ENCODE measurements around the gene IMP3.

Gene IMP3

DNA sequence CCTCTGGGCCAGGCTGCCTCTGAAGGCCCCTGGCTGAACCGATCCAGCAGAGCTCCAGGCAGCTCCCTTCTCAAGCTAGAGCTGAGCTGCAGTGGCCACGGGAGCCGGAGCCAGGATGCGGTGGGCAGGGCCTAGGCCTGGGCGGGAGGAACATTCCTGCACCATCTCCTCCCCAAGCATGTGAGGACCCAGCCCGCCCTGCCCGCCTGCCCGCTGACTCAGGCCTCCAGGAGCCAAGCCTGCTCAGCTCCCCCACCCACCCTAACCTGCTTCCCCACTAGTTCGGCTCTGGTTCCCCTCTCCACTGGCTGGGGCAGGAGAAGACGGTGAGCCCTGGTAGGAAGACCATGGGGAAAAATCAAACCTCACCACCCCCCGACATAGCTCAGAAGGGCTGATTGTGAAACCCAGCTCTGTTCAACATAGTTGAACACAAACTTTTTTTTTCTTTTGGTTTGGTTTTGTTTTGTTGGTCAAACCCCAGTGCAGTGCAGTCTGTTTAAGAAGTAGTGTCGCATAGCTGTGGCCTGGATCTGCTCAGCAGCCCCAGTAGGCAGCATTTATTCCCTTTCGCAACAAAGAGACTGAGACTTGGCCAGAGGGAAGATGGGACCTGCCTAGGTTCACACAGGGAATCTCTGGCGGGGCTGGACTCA lies 21.2 kb upstream of the IMP3 start:
- Mint-ChIP-seq H3K4me1 (no peaks in the 10 kb centered on the region), H3K4me3 (no peak overlapping the region), H3K27ac (no peak overlapping the region), H3K9me3 (no peaks in the 10 kb centered on the region), H3K27me3 (peaks cover 9% of the 10 kb centered on the region), H3K36me3 (no peaks in the 10 kb centered on the region)
- no peak for ATAC-seq

- no peak for ATAC-seq
- no peaks in the 10 kb centered on the region for H3K9me3 Mint-ChIP-seq
- H3K4me1 Mint-ChIP-seq: no peaks in the 10 kb centered on the region
- no peak overlapping the region for H3K4me3 Mint-ChIP-seq
- H3K27ac Mint-ChIP-seq: no peak overlapping the region
- no peaks in the 10 kb centered on the region for H3K36me3 Mint-ChIP-seq
- no peaks in the 10 kb centered on the region for H3K27me3 Mint-ChIP-seq
These were observed 20.1 kb upstream of the IMP3 start for GRCh38 chr15:75659928-75660645.

- ATAC-seq: no peak
- Mint-ChIP-seq H3K27ac (no peak overlapping the region), H3K9me3 (no peaks in the 10 kb centered on the region), H3K27me3 (no peaks in the 10 kb centered on the region), H3K36me3 (no peaks in the 10 kb centered on the region), H3K4me1 (no peaks in the 10 kb centered on the region), H3K4me3 (no peak overlapping the region)
These were observed 19.2 kb upstream of the IMP3 start for GRCh38 chr15:75659141-75659771.

DNA sequence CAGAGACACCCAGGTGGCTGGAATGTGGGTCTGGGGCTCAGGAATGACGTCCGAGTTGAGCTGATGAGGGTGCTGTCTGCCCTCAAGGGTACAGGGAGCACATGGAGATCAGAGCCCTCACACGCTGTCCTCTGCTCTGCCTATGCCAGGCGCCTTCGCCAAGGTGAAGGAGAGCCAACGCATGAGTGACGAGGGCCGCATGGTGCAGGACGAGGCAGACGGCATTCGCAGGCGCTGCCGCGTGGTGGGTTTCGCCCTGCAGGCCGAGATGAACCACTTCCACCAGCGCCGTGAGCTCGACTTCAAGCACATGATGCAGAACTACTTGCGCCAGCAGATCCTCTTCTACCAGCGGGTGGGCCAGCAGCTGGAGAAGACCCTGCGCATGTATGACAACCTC lies 16.8 kb upstream of the IMP3 start:
- no peak for ATAC-seq
- no peak overlapping the region for H3K4me3 Mint-ChIP-seq
- no peak overlapping the region for H3K27ac Mint-ChIP-seq
- no peaks in the 10 kb centered on the region for H3K9me3 Mint-ChIP-seq
- H3K36me3 Mint-ChIP-seq: no peaks in the 10 kb centered on the region
- peaks cover 4% of the 10 kb centered on the region for H3K4me1 Mint-ChIP-seq
- H3K27me3 Mint-ChIP-seq: no peaks in the 10 kb centered on the region

GRCh38 chr15:75656331-75656730 lies 16.3 kb upstream of the IMP3 start:
- H3K4me1 Mint-ChIP-seq: peaks cover 7% of the 10 kb centered on the region
- H3K9me3 Mint-ChIP-seq: no peaks in the 10 kb centered on the region
- no peaks in the 10 kb centered on the region for H3K36me3 Mint-ChIP-seq
- H3K4me3 Mint-ChIP-seq: no peak overlapping the region
- ATAC-seq: no peak
- H3K27me3 Mint-ChIP-seq: no peaks in the 10 kb centered on the region
- H3K27ac Mint-ChIP-seq: no peak overlapping the region

GRCh38 chr15:75655931-75656330 lies 15.9 kb upstream of the IMP3 start:
- H3K27me3 Mint-ChIP-seq: no peaks in the 10 kb centered on the region
- H3K9me3 Mint-ChIP-seq: no peaks in the 10 kb centered on the region
- no peak overlapping the region for H3K4me3 Mint-ChIP-seq
- no peak for ATAC-seq
- no peak overlapping the region for H3K27ac Mint-ChIP-seq
- H3K36me3 Mint-ChIP-seq: no peaks in the 10 kb centered on the region
- H3K4me1 Mint-ChIP-seq: peaks cover 11% of the 10 kb centered on the region

DNA sequence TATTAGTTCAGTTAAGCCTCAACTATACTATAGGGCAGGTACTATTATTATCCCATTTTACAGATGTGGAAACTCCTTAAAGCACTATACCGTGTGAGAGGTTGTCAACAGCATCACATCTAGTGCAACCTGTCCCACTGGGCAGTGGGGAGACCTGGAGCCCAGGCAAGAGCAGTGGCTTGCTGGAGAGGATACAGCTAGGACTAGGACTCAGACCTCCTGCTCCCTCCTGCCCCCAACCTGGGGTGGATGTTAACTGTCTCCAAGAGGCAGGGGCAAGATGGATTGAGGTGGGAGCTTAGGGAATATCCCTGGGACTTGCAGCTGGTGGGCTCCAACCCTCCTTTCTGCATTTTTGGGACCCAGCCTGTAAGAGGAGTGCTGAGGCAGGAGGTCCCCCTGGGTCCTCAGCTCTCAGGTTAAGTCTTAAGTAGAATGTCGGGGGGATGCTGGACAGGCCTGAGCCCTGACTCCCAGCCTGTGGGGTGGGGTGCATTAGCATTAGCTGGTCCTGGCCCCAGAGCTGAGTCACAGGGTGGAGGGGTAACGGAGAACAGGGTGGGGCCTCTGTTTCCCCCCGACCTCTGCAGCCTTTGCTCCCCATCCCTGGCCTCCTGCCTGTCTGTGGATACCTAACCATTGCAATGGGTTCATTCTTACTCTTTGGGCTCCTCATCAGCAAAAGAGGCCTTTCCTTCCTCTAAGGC lies 14.3 kb upstream of the IMP3 start:
- Mint-ChIP-seq H3K4me3 (no peak overlapping the region), H3K36me3 (no peaks in the 10 kb centered on the region), H3K27ac (no peak overlapping the region), H3K27me3 (no peaks in the 10 kb centered on the region), H3K4me1 (peaks cover 11% of the 10 kb centered on the region), H3K9me3 (no peaks in the 10 kb centered on the region)
- no peak for ATAC-seq

DNA sequence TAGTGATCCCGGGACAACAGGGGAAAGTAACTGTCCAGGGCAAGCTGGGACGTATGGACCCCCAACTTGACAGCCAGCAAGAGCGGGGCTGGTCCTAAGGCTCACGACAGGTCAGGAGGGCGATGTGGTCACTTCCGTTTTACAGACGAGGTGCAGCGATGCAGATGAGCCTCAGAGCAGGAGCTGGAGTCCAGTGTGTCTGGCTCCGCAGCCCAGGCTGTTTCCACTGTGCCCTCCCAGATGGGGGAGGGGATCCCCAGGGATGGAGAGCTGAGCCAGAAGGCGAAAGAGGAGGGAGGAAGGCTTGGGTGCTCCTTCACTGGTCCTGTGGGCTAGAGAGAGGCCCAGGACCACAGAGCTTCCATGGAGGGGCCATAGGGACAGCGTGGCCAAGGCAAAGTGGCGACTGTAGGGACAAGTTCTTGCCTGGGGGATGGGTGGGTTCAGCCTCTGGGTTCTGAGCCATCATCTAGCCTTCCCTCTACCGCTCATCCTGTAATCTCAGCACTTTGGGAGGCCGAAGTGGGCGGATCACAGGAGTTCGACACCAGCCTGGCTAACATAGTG lies 13.4 kb upstream of the IMP3 start:
- H3K4me1 Mint-ChIP-seq: peaks cover 11% of the 10 kb centered on the region

DNA sequence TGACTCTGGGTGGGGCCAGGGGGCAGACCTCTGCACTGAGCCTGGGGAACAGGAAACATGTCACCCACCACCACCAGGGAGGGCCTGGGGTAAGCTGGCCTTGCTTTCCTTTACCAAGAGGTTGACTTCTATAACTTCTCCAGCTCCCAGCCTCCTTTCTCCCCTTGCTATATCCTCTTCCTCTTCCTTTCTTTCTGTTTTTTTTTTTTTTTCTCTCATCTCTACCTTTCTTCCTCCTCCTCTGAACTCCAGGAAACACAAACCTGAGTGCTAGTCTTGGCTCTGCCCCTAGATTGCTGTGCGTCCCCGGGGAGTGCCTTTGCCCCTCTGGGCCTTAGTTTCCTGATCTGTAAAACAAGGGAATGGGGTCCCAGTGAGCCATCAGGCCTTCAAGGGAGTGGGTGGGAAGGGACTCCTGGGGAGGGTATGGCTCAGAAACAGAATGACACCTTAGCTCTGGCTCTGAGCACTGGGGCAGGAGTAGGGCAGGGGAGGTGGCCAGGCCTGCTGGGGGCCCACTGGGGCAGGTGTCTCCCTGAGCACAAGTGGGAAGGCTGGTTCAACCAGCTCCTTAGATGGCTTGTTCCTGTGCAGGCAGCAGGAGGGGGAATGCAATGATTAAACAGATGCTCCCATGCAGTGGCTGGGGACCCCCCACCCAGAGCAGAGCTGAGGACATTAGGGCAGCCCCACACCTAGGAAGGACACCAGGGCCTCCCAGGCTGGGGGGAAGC lies 12.0 kb upstream of the IMP3 start:
- H3K9me3 Mint-ChIP-seq: no peaks in the 10 kb centered on the region
- no peak overlapping the region for H3K4me3 Mint-ChIP-seq
- ATAC-seq: no peak
- H3K27me3 Mint-ChIP-seq: peaks cover 10% of the 10 kb centered on the region
- H3K36me3 Mint-ChIP-seq: no peaks in the 10 kb centered on the region
- H3K27ac Mint-ChIP-seq: no peak overlapping the region
- peaks cover 14% of the 10 kb centered on the region for H3K4me1 Mint-ChIP-seq

More for the DNA sequence above, 13.4 kb upstream of the IMP3 start:
- ATAC-seq: no peak
- peaks cover 8% of the 10 kb centered on the region for H3K27me3 Mint-ChIP-seq
- no peaks in the 10 kb centered on the region for H3K9me3 Mint-ChIP-seq
- no peak overlapping the region for H3K4me3 Mint-ChIP-seq
- H3K36me3 Mint-ChIP-seq: no peaks in the 10 kb centered on the region
- H3K27ac Mint-ChIP-seq: no peak overlapping the region

DNA sequence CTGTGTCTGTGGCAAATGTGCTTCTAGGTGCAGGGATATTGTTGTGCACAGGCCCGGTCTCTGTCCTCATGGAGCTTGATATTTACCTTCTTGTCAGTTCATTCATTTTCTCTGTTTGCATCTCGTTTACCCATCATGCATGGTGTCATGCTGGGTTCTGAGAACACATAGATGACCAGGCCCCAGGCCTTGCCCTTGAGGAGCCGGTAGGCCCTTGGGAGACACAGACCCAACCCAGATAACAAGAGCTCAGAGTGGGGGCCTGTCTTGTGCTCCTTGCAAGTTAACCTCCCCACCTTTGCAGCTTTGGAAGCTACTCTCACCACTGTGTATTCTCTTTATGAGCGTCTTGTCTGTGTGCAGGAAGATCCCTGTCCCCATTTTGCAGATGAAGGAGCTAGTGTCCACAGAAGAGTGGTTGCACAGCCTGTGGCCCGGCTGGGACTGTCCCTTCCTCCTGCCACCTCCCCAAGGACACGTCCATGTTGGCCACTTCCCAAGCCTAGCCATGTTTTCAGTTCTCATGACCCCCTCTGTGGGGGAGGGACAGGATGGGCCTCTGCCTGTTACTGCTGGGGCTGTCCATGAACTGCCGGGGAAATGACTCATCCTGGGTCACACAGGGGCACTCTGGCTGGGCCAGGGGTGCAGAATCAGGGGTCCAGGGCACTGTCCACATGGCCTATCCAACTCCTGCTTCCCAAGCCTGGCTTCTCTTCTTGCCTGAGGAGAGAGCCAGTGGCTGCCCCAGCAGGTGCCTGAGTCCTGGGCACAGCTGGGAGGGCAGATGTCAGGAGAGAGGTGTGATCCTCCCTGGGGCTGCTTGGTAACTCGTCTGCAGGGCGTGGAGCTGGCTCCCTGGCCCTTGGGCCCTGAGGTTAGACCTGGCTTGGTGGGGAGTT lies 11.1 kb upstream of the IMP3 start:
- Mint-ChIP-seq H3K27me3 (peaks cover 10% of the 10 kb centered on the region), H3K36me3 (no peaks in the 10 kb centered on the region), H3K27ac (no peak overlapping the region), H3K9me3 (no peaks in the 10 kb centered on the region), H3K4me1 (peaks cover 22% of the 10 kb centered on the region), H3K4me3 (no peak overlapping the region)
- no peak for ATAC-seq

GRCh38 chr15:75649848-75650247 lies 9.8 kb upstream of the IMP3 start:
- no peak overlapping the region for H3K27ac Mint-ChIP-seq
- H3K27me3 Mint-ChIP-seq: peaks cover 10% of the 10 kb centered on the region
- no peaks in the 10 kb centered on the region for H3K9me3 Mint-ChIP-seq

DNA sequence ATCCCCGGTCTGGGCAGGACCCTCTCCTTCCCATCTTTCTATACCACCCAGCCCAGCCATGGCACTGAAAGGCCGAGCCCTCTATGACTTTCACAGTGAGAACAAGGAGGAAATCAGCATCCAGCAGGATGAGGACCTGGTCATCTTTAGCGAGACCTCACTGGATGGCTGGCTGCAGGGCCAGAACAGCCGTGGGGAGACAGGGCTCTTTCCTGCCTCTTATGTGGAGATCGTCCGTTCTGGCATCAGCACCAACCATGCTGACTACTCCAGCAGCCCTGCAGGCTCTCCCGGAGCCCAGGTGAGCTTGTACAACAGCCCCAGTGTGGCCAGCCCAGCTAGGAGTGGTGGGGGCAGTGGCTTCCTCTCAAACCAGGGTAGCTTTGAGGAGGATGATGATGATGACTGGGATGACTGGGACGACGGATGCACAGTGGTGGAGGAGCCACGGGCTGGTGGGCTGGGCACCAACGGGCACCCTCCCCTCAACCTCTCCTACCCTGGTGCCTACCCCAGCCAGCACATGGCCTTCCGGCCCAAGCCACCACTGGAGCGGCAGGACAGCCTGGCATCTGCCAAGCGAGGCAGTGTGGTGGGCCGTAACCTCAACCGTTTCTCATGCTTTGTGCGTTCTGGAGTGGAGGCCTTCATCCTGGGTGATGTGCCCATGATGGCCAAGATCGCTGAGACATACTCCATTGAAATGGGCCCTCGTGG lies 9.2 kb upstream of the IMP3 start:
- Mint-ChIP-seq H3K27me3 (peaks cover 10% of the 10 kb centered on the region), H3K9me3 (no peaks in the 10 kb centered on the region), H3K36me3 (no peaks in the 10 kb centered on the region), H3K27ac (no peak overlapping the region), H3K4me3 (no peak overlapping the region), H3K4me1 (peaks cover 24% of the 10 kb centered on the region)
- ATAC-seq: no peak

More at GRCh38 chr15:75649848-75650247, 9.8 kb upstream of the IMP3 start:
- Mint-ChIP-seq H3K4me1 (peaks cover 24% of the 10 kb centered on the region), H3K36me3 (no peaks in the 10 kb centered on the region), H3K4me3 (no peak overlapping the region)
- no peak for ATAC-seq

DNA sequence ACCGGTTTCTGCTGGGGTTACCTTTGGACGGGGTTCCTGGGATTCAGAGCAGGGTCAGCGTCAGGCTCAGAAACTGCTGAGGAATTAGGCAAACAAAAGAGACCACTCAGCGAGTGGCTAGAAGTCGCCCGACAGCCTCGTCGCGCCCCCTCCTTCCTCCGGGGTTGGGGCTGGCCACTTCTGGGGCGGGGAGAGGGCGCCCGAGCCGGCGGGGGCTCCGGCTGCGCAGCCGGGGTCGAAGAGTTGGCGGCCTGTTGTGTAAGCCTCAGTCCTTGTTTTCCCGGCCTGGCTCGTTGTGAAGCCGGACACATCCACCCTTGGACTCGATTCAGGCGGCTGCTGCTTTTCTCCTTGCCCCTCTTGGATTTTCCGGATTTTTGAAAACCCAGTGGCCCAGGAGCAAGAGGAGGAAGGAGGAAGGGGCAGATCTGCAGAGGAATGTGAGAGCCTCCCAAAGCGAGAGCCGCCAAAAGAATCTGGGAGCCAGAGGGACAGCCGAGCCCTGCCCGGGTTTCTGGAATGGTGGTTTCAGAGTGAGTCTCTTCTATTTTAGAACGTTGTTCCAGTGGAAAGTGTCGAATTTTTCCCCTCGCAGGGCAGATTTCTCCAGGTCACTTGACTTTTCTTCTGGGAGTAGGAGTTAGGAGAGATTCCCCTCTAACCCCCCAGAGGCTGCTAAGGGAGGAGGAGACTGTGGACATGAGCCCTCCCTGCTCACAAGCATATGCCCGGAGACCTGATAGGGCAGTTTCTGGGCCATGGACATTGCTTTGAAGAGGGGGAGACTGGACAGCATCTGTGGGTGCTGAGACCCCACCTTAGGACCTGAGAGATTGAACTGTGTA lies 8.4 kb upstream of the IMP3 start:
- Mint-ChIP-seq H3K27ac (peak overlapping the region; percentile 70), H3K4me1 (peaks cover 24% of the 10 kb centered on the region), H3K36me3 (no peaks in the 10 kb centered on the region), H3K4me3 (peak overlapping the region; percentile 77), H3K9me3 (no peaks in the 10 kb centered on the region), H3K27me3 (peaks cover 10% of the 10 kb centered on the region)
- ATAC-seq: no peak
